CD4-positive, CD25-positive, alpha-beta regulatory T cell (primary cell): ENCODE measurements around the gene KCNQ5. TPM values are rescaled to one million over a fixed set of nuclear protein-coding genes. Genes with fewer than 3 reads are reported as not detected.

Source experiments
- ATAC-seq, 2 donors: fragments of 150-1000 bp; cut with Tn5 transposase; one replicate each; pipeline ENCODE4 v1.10.0; 2021; ENCODE audit warnings: low read depth in 2 of 2, moderate number of reproducible peaks in 2 of 2, moderate library complexity in 1 of 2
- DNase-seq, 3 donors: peaks; one replicate each; pipeline versions ENCODE4 v3.0.0 to v3.0.0-alpha.2; 2012 to 2022; ENCODE audit warnings: mixed read lengths in 1 of 3
- H3K27ac ChIP-seq: one replicate; pipeline ENCODE4 v1.7.0; 2013; ENCODE audit warnings: mild to moderate bottlenecking, low read length; ENCODE audit not compliant: insufficient read depth, poor library complexity, severe bottlenecking
- H3K27me3 ChIP-seq: one replicate; pipeline ENCODE4 v1.7.0; 2013; ENCODE audit warnings: low read length; ENCODE audit not compliant: control insufficient read depth, insufficient read depth
- H3K36me3 ChIP-seq: one replicate; pipeline ENCODE4 v1.7.0; 2013; ENCODE audit warnings: mild to moderate bottlenecking, low read length, moderate library complexity; ENCODE audit not compliant: control insufficient read depth, insufficient read depth
- H3K4me1 ChIP-seq: 2 replicates; pipeline ENCODE4 v1.7.0; 2013; ENCODE audit warnings: mild to moderate bottlenecking, low read length; ENCODE audit not compliant: insufficient read depth, control insufficient read depth, poor library complexity, severe bottlenecking
- H3K4me3 ChIP-seq: one replicate; pipeline ENCODE4 v1.7.0; 2013; ENCODE audit warnings: low read depth, mild to moderate bottlenecking, low read length, moderate library complexity
- H3K9me3 ChIP-seq, 2 experiments: 1 replicate in 1 of 2; 2 replicates in 1 of 2; pipeline ENCODE4 v1.7.0; 2013; ENCODE audit warnings: low read length in 2 of 2, mild to moderate bottlenecking in 1 of 2, moderate library complexity in 1 of 2; ENCODE audit not compliant: control insufficient read depth in 2 of 2
- H3K27ac Mint-ChIP-seq, 3 donors: one replicate each; pipeline ENCODE4 v1.8.0; 2020 to 2022; ENCODE audit warnings: mild to moderate bottlenecking in 3 of 3, mixed read lengths in 3 of 3, moderate library complexity in 2 of 3
- H3K27me3 Mint-ChIP-seq: one replicate; pipeline ENCODE4 v1.8.0; 2022; ENCODE audit warnings: mild to moderate bottlenecking, mixed read lengths
- H3K36me3 Mint-ChIP-seq: one replicate; pipeline ENCODE4 v1.8.0; 2020; ENCODE audit warnings: mixed read lengths
- H3K4me1 Mint-ChIP-seq, 4 donors: one replicate each; pipeline ENCODE4 v1.8.0; 2020 to 2022; ENCODE audit warnings: mixed read lengths in 4 of 4, mild to moderate bottlenecking in 1 of 4
- H3K4me3 Mint-ChIP-seq, 4 donors: one replicate each; pipeline ENCODE4 v1.8.0; 2020 to 2022; ENCODE audit warnings: mild to moderate bottlenecking in 4 of 4, mixed read lengths in 4 of 4, moderate library complexity in 3 of 4
- H3K9me3 Mint-ChIP-seq, 7 donors: one replicate each; pipeline ENCODE4 v1.8.0; 2020 to 2022; ENCODE audit warnings: mixed read lengths in 7 of 7, mild to moderate bottlenecking in 3 of 7, moderate library complexity in 2 of 7
- polyA plus RNA-seq, 4 donors: library from polyadenylated mRNA; unstranded; fragments of 300-500 nt; fragmentation: Illumina TruSeq; gene quantifications; one replicate each; pipeline ENCODE4 v1.2.3, GENCODE V29; 2021
- total RNA-seq: library from RNA; stranded (reverse); gene quantifications from one replicate; pipeline ENCODE4 v1.2.3, GENCODE V29; 2022

Gene KCNQ5
- total and polyA plus RNA-seq, 5 donors from 2014 or later: 0.45 to 2.5 (median 1.8) TPM

GRCh38 chr6:72669324-72669723, 47.5 kb downstream of the KCNQ5 start:
- Histone ChIP-seq H3K4me3 (no peak overlapping the region), H3K4me1 (no peaks in the 10 kb centered on the region), H3K9me3 (no peaks in the 10 kb centered on the region), H3K27ac (no peak overlapping the region), H3K36me3 (no peaks in the 10 kb centered on the region), H3K27me3 (no peaks in the 10 kb centered on the region)
- H3K9me3 Mint-ChIP-seq: no peaks in the 10 kb centered on the region
- H3K27me3 Mint-ChIP-seq: no peaks in the 10 kb centered on the region
- no peak overlapping the region for H3K27ac Mint-ChIP-seq
- peaks cover 0 to 6% (median 3%) of the 10 kb centered on the region in 4 donors for H3K4me1 Mint-ChIP-seq
- DNase-seq: peak in 1 of 3 donors; percentile 20
- ATAC-seq: peak in 1 of 2 donors; percentile 37
- H3K36me3 Mint-ChIP-seq: no peaks in the 10 kb centered on the region
- no peak overlapping the region for H3K4me3 Mint-ChIP-seq

- no peaks in the 10 kb centered on the region for H3K27me3 ChIP-seq
- Mint-ChIP-seq H3K27ac (no peak overlapping the region), H3K9me3 (no peaks in the 10 kb centered on the region), H3K4me1 (peaks cover 0 to 6% (median 3%) of the 10 kb centered on the region in 4 donors), H3K4me3 (no peak overlapping the region), H3K27me3 (no peaks in the 10 kb centered on the region), H3K36me3 (no peaks in the 10 kb centered on the region)
- no peak for ATAC-seq
- H3K36me3 ChIP-seq: no peaks in the 10 kb centered on the region
- no peaks in the 10 kb centered on the region for H3K9me3 ChIP-seq
- no peak for DNase-seq
- no peak overlapping the region for H3K27ac ChIP-seq
- H3K4me3 ChIP-seq: no peak overlapping the region
- H3K4me1 ChIP-seq: no peaks in the 10 kb centered on the region
Measured at GRCh38 chr6:72672906-72673305, 51.0 kb downstream of the KCNQ5 start.

GRCh38 chr6:72674842-72675241, 53.0 kb downstream of the KCNQ5 start:
- no peaks in the 10 kb centered on the region for H3K9me3 Mint-ChIP-seq
- no peaks in the 10 kb centered on the region for H3K27me3 Mint-ChIP-seq
- ATAC-seq (no peak), DNase-seq (no peak)
- Histone ChIP-seq H3K27ac (no peak overlapping the region), H3K27me3 (no peaks in the 10 kb centered on the region), H3K9me3 (no peaks in the 10 kb centered on the region), H3K4me3 (no peak overlapping the region), H3K4me1 (no peaks in the 10 kb centered on the region), H3K36me3 (no peaks in the 10 kb centered on the region)
- peaks cover 3% of the 10 kb centered on the region for H3K36me3 Mint-ChIP-seq
- no peak overlapping the region for H3K4me3 Mint-ChIP-seq
- H3K27ac Mint-ChIP-seq: no peak overlapping the region
- H3K4me1 Mint-ChIP-seq: peaks cover 0 to 3% (median 1%) of the 10 kb centered on the region in 4 donors

GRCh38 chr6:72675396-72675795, 53.5 kb downstream of the KCNQ5 start:
- H3K4me1 ChIP-seq: no peaks in the 10 kb centered on the region
- no peaks in the 10 kb centered on the region for H3K27me3 ChIP-seq
- no peak overlapping the region for H3K27ac ChIP-seq
- DNase-seq (no peak), ATAC-seq (no peak)
- Mint-ChIP-seq H3K27ac (no peak overlapping the region), H3K9me3 (no peaks in the 10 kb centered on the region), H3K27me3 (no peaks in the 10 kb centered on the region), H3K36me3 (peaks cover 3% of the 10 kb centered on the region), H3K4me1 (peaks cover 0 to 3% (median 0%) of the 10 kb centered on the region in 4 donors), H3K4me3 (no peak overlapping the region)
- H3K9me3 ChIP-seq: no peaks in the 10 kb centered on the region
- no peak overlapping the region for H3K4me3 ChIP-seq
- no peaks in the 10 kb centered on the region for H3K36me3 ChIP-seq

- peaks cover 0 to 1% (median 0%) of the 10 kb centered on the region in 7 donors for H3K9me3 Mint-ChIP-seq
- peaks cover 3% of the 10 kb centered on the region for H3K36me3 Mint-ChIP-seq
- DNase-seq (no peak), ATAC-seq (no peak)
- no peaks in the 10 kb centered on the region for H3K27me3 Mint-ChIP-seq
- no peak overlapping the region for H3K4me3 ChIP-seq
- H3K9me3 ChIP-seq: no peaks in the 10 kb centered on the region
- no peak overlapping the region for H3K27ac Mint-ChIP-seq
- H3K27ac ChIP-seq: no peak overlapping the region
- H3K4me1 ChIP-seq: no peaks in the 10 kb centered on the region
- H3K4me3 Mint-ChIP-seq: no peak overlapping the region
- H3K27me3 ChIP-seq: no peaks in the 10 kb centered on the region
- H3K36me3 ChIP-seq: no peaks in the 10 kb centered on the region
- no peaks in the 10 kb centered on the region for H3K4me1 Mint-ChIP-seq
Measured at GRCh38 chr6:72676995-72677394, 55.1 kb downstream of the KCNQ5 start.

- Histone ChIP-seq H3K4me1 (no peaks in the 10 kb centered on the region), H3K4me3 (no peak overlapping the region), H3K27me3 (no peaks in the 10 kb centered on the region), H3K9me3 (no peaks in the 10 kb centered on the region), H3K27ac (no peak overlapping the region), H3K36me3 (no peaks in the 10 kb centered on the region)
- ATAC-seq (no peak), DNase-seq (no peak)
- Mint-ChIP-seq H3K4me1 (peaks cover 0 to 6% (median 0%) of the 10 kb centered on the region in 4 donors), H3K36me3 (peaks cover 10% of the 10 kb centered on the region), H3K9me3 (peaks cover 0 to 1% (median 0%) of the 10 kb centered on the region in 7 donors), H3K27me3 (no peaks in the 10 kb centered on the region), H3K4me3 (no peak overlapping the region), H3K27ac (no peak overlapping the region)
Measured at GRCh38 chr6:72677740-72678139, 55.9 kb downstream of the KCNQ5 start.

GRCh38 chr6:72683797-72684196, 61.9 kb downstream of the KCNQ5 start:
- no peaks in the 10 kb centered on the region for H3K4me1 ChIP-seq
- no peak overlapping the region for H3K27ac ChIP-seq
- no peaks in the 10 kb centered on the region for H3K9me3 ChIP-seq
- no peak overlapping the region for H3K4me3 Mint-ChIP-seq
- peaks cover 0 to 1% (median 0%) of the 10 kb centered on the region in 7 donors for H3K9me3 Mint-ChIP-seq
- H3K27ac Mint-ChIP-seq: peak overlapping the region in 1 of 3 donors; percentile 22
- peaks cover 0 to 7% (median 3%) of the 10 kb centered on the region in 4 donors for H3K4me1 Mint-ChIP-seq
- peaks cover 12% of the 10 kb centered on the region for H3K36me3 Mint-ChIP-seq
- no peak for DNase-seq
- no peaks in the 10 kb centered on the region for H3K27me3 ChIP-seq
- no peak for ATAC-seq
- H3K4me3 ChIP-seq: no peak overlapping the region
- H3K27me3 Mint-ChIP-seq: no peaks in the 10 kb centered on the region
- H3K36me3 ChIP-seq: no peaks in the 10 kb centered on the region

- no peaks in the 10 kb centered on the region for H3K27me3 ChIP-seq
- no peak for ATAC-seq
- H3K9me3 Mint-ChIP-seq: peaks cover 0 to 2% (median 0%) of the 10 kb centered on the region in 7 donors
- H3K9me3 ChIP-seq: no peaks in the 10 kb centered on the region
- H3K4me1 ChIP-seq: no peaks in the 10 kb centered on the region
- no peaks in the 10 kb centered on the region for H3K36me3 ChIP-seq
- no peaks in the 10 kb centered on the region for H3K27me3 Mint-ChIP-seq
- no peak overlapping the region for H3K4me3 Mint-ChIP-seq
- peak overlapping the region in 1 of 3 donors; percentile 54 for H3K27ac Mint-ChIP-seq
- H3K4me1 Mint-ChIP-seq: peaks cover 0 to 5% (median 4%) of the 10 kb centered on the region in 4 donors
- DNase-seq: no peak
- no peak overlapping the region for H3K4me3 ChIP-seq
- H3K36me3 Mint-ChIP-seq: peaks cover 4% of the 10 kb centered on the region
- H3K27ac ChIP-seq: no peak overlapping the region
Measured at GRCh38 chr6:72689107-72689954, 67.5 kb downstream of the KCNQ5 start.
